Sigmoid colon (tissue), 4 donors: ENCODE data around the gene CYP2S1.

Experiments used
- EP300 ChIP-seq, 4 donors: sonication (generic); formaldehyde crosslinking; IDR thresholded peaks; one replicate each; pipeline ENCODE4 v1.6.1; 2017; ENCODE audit warnings: antibody characterized with exemption in 4 of 4
- POLR2A ChIP-seq, 2 donors: fragments of 450-650 bp; IDR thresholded peaks; one replicate each; pipeline ENCODE4 v1.6.1; 2016; ENCODE audit warnings: antibody characterized with exemption in 2 of 2, mild to moderate bottlenecking in 2 of 2, moderate library complexity in 2 of 2
- POLR2AphosphoS5 ChIP-seq, 4 donors: sonication (generic); formaldehyde crosslinking; IDR thresholded peaks; one replicate each; pipeline ENCODE4 v1.6.1; 2017; ENCODE audit warnings: antibody characterized with exemption in 4 of 4
- TF ChIP-seq, protein P1 (sequence below), 4 experiments: fragments of 450-650 bp in 3 of 4; fragments of 200-600 bp in 1 of 4; IDR thresholded peaks; one replicate each; pipeline ENCODE4 v1.5.1; 2016 to 2019; ENCODE audit warnings: antibody characterized with exemption in 4 of 4, mild to moderate bottlenecking in 3 of 4, moderate library complexity in 2 of 4

DNA sequence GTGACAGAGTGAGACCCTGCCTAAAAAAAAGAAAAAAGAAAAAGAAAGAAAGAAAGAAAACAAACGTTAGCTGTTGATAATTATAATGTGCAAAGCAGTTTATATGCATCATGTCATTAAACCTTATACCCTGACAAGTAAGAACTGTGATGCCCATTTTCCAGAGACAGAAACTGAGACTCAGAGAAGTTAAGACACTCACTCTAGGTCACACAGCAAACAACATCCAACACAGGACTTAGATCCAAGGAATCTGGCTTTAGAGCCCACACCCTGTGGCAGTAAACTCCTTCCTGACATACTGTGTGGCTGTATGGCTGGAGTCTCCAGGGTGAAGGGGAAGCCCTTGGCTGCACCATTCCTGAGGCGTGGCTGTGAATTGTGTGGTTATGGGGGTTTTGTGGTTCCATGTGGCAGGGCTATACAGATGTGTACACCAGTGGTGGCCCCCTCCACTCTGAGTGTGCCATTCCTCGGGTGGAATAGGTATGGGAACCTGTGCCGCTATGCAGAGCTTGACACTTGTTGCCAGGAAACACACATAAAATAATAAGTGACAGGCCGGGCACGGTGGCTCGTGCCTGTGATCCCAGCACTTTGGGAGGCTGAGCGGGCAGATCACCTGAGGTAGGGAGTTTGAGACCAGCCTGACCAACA lies 41.6 kb downstream of the CYP2S1 start:
- no peak for TF ChIP-seq EP300 (IDR thresholded peaks at IDR 0.05)
- no peak for TF ChIP-seq POLR2A (IDR thresholded peaks at IDR 0.05)
- TF ChIP-seq, protein P1, sequence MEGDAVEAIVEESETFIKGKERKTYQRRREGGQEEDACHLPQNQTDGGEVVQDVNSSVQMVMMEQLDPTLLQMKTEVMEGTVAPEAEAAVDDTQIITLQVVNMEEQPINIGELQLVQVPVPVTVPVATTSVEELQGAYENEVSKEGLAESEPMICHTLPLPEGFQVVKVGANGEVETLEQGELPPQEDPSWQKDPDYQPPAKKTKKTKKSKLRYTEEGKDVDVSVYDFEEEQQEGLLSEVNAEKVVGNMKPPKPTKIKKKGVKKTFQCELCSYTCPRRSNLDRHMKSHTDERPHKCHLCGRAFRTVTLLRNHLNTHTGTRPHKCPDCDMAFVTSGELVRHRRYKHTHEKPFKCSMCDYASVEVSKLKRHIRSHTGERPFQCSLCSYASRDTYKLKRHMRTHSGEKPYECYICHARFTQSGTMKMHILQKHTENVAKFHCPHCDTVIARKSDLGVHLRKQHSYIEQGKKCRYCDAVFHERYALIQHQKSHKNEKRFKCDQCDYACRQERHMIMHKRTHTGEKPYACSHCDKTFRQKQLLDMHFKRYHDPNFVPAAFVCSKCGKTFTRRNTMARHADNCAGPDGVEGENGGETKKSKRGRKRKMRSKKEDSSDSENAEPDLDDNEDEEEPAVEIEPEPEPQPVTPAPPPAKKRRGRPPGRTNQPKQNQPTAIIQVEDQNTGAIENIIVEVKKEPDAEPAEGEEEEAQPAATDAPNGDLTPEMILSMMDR (IDR thresholded peaks at IDR 0.05) = no peak
- no peak for TF ChIP-seq POLR2AphosphoS5 (IDR thresholded peaks at IDR 0.05)
